ENCODE measurements around the gene HFE.
"Not testable (repeated sequence)": the region's sequence is repeated elsewhere in the genome, so short reads cannot be mapped to it uniquely, and the experiment has no call there.

Gene HFE

GRCh38 chr6:26053992-26054780, 33.0 kb upstream of the HFE start:
- Histone ChIP-seq H3K4me3 (ENCODE audit: low read depth, low read length) (peak overlapping the region; percentile 74), H3K36me3 (replicated peaks) (no peaks in the 10 kb centered on the region), H3K27ac (peak overlapping the region; percentile 81), H3K27me3 (replicated peaks) (no peaks in the 10 kb centered on the region)
- DNase-seq: no peak
- TF ChIP-seq CTCF (IDR thresholded peaks at IDR 0.05; ENCODE audit: low read depth, low read length, missing control alignments): no peak
- in situ Hi-C loops (cut with HindIII; ENCODE audit: low pct_ligation_motif_present, low sequenced_read_pairs): no loop called here

GRCh38 chr6:26054781-26055718, 32.2 kb upstream of the HFE start:
- peak overlapping the region; percentile 74 for H3K4me3 ChIP-seq (ENCODE audit: low read depth, low read length)
- peak overlapping the region; percentile 81 for H3K27ac ChIP-seq
- peak; percentile 17 for TF ChIP-seq CTCF (IDR thresholded peaks at IDR 0.05; ENCODE audit: low read depth, low read length, missing control alignments)
- no peaks in the 10 kb centered on the region for H3K27me3 ChIP-seq (replicated peaks)
- peak; percentile 97 for DNase-seq
- in situ Hi-C loops (cut with HindIII; ENCODE audit: low pct_ligation_motif_present, low sequenced_read_pairs): no loop called here
- no peaks in the 10 kb centered on the region for H3K36me3 ChIP-seq (replicated peaks)

- in situ Hi-C loops (cut with HindIII; ENCODE audit: low pct_ligation_motif_present, low sequenced_read_pairs): no loop called here
Measured at GRCh38 chr6:26055719-26056582, 31.3 kb upstream of the HFE start.

GRCh38 chr6:26056583-26057350, 30.5 kb upstream of the HFE start:
- no peak for TF ChIP-seq CTCF (IDR thresholded peaks at IDR 0.05; ENCODE audit: low read depth, low read length, missing control alignments)
- no peak for DNase-seq
- Histone ChIP-seq H3K27me3 (replicated peaks) (no peaks in the 10 kb centered on the region), H3K4me3 (ENCODE audit: low read depth, low read length) (peak overlapping the region; percentile 74), H3K36me3 (replicated peaks) (no peaks in the 10 kb centered on the region), H3K27ac (peak overlapping the region; percentile 81)
- in situ Hi-C loops (cut with HindIII; ENCODE audit: low pct_ligation_motif_present, low sequenced_read_pairs): no loop called here

More at GRCh38 chr6:26055719-26056582, 31.3 kb upstream of the HFE start:
- H3K36me3 ChIP-seq (replicated peaks): no peaks in the 10 kb centered on the region
- H3K4me3 ChIP-seq (ENCODE audit: low read depth, low read length): peak overlapping the region; percentile 74
- no peak for TF ChIP-seq CTCF (IDR thresholded peaks at IDR 0.05; ENCODE audit: low read depth, low read length, missing control alignments)
- no peaks in the 10 kb centered on the region for H3K27me3 ChIP-seq (replicated peaks)
- H3K27ac ChIP-seq: peak overlapping the region; percentile 81
- DNase-seq: peak; percentile 82

- no peaks in the 10 kb centered on the region for H3K27me3 ChIP-seq (replicated peaks)
- no peak overlapping the region for H3K4me3 ChIP-seq (ENCODE audit: low read depth, low read length)
- no peak for TF ChIP-seq CTCF (IDR thresholded peaks at IDR 0.05; ENCODE audit: low read depth, low read length, missing control alignments)
- no peak overlapping the region for H3K27ac ChIP-seq
- in situ Hi-C loops (cut with HindIII; ENCODE audit: low pct_ligation_motif_present, low sequenced_read_pairs): no loop called here
- no peak for DNase-seq
- no peaks in the 10 kb centered on the region for H3K36me3 ChIP-seq (replicated peaks)
Measured at GRCh38 chr6:26057899-26058298, 29.3 kb upstream of the HFE start.

- DNase-seq; H3K27me3 ChIP-seq (replicated peaks); H3K4me3 ChIP-seq (ENCODE audit: low read depth, low read length); in situ Hi-C loops (cut with HindIII; ENCODE audit: low pct_ligation_motif_present, low sequenced_read_pairs); H3K36me3 ChIP-seq (replicated peaks); H3K27ac ChIP-seq: not testable (repeated sequence)
Measured at GRCh38 chr6:26058477-26059033, 28.7 kb upstream of the HFE start.

Data from brain microvascular endothelial cell (primary cell).